HuH-7 (cell line): ENCODE measurements around the gene ILDR1.

Source experiments
- DNase-seq: peaks from one replicate; pipeline ENCODE4 v3.0.0; 2011; ENCODE audit warnings: low spot score

Gene ILDR1

DNA sequence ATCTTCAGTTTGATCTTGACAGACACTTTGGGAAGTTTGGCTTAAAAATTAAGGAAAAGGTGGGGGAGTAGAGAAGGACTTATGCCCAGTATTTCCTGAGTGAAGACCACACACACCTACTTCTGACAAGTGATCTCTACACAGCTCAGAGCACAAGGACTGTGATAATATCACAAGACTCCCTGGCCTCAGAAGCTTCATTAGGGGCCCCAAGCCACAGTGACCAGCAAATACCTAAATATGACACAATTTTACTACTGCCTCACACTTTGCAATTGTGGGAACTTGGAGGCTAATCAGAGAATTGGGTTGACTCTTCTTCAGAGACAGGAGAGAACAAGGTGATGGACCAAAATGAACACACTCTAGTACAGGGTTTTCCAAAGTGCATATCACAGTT, 2.6 kb downstream of the ILDR1 start:
- no peak for DNase-seq

DNA sequence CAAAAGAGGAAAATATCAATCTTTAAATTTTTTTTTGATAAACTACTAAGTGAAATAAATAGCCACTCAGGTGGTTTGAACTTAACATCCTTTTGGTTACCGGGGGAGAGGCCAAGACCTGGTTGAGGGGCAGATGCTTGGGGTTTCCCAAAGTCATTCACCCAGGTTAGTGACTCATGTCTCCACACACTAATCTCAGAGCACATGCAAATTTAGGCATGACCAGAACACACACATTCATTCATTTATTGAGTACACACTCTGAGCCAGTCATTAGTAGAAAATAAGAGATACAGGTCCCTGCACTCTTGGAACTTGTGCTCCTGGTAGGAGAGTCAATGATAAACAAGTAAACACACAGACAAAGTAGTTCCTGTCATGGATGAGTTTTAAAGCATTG, 7.3 kb downstream of the ILDR1 start:
- no peak for DNase-seq

DNA sequence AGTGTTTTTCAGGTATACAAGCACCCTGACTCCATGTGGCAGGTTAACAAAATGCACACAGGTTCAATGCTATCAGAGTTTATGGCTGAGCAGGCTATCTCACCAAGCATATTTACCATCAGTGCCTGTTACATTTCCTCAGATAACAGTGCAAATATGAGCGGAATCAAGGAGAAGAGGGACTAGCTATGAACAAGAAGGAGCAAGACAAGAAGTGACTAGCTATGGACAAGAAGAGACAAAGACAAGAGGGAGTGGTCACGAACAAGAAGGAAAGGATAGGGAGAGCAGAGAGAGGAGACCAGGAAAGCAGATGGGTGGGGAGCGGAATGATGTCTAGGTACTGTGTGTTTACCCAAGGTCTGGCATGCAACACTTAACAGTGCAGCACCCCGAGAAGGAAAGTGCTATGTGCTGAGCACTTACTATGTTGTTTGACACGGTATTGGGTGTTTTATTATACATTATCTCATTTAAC, 8.6 kb downstream of the ILDR1 start:
- peak; percentile 58 for DNase-seq

DNA sequence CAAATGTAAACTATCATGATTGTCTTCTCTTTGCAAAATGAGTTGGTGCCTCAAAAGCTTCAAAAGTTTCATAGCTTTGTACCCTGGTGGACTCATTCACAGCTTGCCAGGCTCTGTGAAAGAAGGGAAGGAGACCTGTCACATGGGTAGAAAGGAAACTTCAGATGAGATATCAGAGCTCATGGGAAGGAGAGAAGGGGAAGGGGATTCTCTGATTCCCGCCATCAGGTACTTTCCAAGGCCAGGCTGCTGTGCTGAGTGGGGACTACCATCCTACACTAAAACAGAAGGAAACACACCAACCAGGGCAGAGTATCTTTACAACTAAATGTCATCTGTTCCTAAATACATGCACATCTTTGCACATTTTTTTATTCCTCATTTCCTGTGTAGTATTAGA, 9.2 kb downstream of the ILDR1 start:
- DNase-seq: no peak

DNA sequence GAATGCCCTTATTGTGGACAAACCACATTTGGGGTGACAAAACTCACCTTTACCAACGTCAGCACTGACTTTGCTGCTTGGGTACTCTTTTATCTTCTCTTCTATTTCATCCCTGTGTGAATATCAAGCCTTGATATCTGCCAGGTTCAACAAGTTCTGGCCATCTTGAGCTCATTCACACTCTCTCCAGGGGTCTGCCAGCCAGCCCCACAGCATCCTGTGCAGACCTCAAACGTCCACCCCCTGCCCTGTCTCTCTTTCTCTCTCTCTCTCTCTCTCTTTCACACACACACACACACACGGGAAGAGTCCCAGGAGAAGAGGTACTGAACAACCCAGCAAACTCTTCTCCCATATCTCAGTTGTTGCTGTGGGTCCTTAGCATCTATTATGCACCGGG, 10.7 kb downstream of the ILDR1 start:
- DNase-seq: no peak

DNA sequence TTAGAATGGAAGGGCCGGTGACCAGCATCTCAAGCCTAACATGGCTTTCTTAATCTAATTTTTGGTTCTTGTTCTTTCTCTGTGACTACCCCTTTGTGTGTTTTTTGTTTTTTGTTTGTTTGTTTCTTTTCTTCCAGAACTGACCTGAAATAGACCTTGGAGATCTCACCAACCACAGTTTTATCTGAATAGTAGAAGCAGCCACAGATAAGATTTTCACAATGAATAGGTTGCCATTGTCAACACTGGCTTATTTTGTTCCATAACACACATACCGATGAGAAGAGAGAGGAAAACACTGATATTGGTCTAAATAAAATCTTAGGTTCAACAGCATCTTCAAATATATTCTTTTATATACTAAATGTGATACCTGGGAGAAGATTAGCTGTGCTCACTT, 11.5 kb downstream of the ILDR1 start:
- DNase-seq: no peak

DNA sequence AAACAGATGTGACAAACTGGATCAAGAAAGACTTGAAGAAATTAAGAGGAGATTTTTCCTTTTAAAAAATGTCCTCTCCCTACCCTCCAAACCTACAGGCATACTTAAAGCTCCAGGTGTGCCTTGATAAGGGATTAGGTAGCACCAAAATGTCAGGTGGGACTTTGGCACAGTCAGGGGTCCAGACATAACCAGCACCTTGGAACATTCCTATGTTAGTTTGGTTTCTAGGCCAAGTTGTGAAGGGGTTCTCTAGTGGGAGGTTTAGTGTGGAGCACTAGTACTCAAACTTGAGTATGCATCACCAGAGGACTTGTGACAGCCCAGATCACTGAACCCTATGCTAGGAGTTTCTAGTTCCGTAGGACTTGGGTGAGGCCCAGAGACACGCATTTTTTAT, 13.9 kb downstream of the ILDR1 start:
- no peak for DNase-seq

DNA sequence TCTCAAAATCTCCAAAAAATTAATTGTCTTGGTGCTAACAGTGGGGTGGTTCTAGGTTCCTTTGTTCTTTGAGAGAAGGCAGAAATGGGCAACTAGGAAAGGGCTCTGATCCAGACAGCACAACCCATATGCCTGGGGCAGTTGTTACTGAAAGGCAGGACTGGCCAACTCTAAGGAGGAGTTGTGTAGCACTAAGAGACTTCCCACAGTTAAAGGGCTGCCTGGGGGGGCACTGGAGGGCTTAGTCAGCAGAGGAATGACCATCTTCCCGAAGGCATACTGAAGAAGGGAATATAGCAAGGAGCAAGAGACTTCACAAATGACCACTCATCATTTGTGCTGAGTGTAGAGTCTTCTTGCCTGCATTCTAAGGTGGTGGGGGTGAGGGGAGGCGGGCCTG, 15.8 kb downstream of the ILDR1 start:
- DNase-seq: no peak

DNA sequence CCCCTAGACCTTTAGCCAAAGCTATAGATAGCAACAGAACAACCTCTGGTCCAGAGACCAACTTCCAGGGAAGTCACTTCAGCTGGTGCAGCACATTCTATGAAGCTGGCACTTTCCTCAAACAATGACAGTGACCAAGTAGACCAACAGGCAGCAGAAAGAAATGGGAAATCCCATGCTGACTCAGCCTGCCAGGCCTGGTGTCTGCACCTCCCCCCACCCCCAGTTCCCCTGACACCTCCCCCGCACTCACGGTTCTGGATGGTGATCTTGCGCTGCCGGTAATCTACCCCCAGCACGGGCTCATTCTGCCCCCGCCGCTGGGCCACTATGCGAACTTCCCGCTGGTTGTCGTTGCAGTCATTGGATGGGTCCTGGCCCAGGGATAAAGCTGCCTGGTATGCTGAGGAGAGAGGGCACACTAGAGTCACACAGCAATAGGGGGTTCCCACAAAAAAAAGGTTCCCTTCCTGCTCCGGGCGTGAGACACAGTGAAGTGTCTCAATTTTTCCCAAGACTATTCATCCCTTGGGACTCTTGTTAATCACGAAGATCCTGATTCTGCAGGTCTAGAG, 17.0 kb downstream of the ILDR1 start:
- DNase-seq: no peak

DNA sequence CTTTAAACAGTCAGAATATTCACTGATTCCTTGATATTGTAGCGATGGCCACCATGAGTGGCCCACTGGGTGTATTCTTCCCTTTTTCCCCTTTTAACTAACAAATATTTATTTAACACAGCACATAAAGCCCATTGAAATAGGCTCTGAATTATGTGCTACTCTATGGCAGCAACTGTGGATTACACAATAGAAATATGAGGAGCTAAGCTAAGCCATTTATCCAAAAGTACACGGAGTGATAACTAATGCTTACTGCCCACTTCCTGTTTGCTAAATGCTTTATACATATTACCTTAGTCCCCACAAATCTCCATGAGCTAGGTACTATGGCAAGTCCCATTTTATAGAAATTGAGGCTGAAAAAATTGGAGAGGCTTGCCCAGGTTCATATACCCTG, 17.9 kb downstream of the ILDR1 start:
- DNase-seq: no peak

DNA sequence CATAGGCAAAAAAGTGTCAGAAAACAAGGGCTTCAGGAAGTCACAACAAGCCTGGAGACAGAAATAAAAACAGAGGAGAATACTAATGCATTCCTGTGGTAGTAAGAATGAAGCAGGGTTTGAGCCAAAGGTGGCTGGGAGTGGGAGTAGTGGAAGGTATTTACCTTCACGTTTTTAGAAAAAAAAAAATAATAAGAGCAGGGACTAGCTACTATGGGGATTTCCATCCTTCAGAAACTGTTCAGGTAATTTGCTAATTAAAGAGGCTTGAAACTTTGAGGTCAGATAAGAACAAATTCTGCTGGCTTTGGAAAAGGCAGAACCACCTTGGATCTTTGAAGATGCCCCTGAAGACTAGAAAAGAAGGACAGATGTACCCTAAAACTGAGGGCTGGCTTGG, 18.4 kb downstream of the ILDR1 start:
- DNase-seq: no peak

DNA sequence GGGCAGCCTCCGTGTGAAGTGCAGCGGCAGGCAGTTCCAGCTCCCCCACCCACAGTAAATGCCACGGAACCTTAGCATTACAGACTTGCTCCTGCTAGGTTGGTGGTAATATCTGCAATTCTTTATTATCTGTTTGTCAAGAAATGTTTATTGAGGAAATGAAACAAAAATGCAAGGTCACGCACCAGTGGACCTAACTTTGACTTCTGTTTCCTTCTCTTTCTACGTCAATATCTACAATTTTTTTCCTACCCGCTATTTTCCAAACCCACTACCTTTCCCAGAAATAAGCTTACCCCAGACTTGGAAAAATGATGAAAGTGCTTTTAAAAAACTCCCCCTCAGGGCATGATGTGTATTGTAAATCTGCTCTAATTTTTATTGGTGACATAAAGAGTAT, 18.9 kb downstream of the ILDR1 start:
- no peak for DNase-seq

DNA sequence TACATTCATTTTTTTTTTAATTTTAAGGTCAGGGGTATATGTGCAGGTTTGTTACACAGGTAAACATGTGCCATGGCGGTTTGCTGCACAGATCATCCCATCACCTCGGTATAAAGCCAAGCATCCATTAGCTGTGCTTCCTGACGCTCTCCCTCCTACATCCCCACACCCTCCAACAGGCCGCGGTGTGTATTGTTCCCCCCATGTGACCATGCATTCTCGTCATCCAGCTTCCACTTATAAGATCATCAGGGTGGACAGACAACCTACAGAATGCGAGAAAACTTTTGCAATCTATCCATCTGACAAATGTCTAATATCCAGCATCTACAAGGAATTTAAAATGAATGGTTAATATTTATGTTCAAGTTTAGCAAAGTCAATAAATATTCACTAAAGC, 19.4 kb downstream of the ILDR1 start:
- DNase-seq: no peak

DNA sequence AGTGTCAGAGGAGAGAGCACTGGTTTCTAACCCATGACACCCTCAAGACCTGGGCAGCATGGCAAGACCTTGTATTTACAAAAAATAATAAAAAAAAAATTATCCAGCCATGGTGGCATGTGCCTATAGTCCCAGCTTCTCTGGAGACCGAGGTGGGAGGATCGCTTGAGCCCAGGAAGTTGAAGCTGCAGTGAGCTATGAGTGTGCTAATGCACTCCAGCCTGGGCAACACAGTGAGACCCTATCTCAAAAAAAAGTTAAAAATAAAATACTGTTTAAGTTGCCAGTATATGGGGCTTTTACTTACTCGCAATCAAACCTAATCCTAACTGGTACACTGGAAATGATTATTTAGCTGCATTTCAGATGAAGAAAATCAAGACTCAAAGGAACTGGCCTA, 20.2 kb downstream of the ILDR1 start:
- DNase-seq: no peak

DNA sequence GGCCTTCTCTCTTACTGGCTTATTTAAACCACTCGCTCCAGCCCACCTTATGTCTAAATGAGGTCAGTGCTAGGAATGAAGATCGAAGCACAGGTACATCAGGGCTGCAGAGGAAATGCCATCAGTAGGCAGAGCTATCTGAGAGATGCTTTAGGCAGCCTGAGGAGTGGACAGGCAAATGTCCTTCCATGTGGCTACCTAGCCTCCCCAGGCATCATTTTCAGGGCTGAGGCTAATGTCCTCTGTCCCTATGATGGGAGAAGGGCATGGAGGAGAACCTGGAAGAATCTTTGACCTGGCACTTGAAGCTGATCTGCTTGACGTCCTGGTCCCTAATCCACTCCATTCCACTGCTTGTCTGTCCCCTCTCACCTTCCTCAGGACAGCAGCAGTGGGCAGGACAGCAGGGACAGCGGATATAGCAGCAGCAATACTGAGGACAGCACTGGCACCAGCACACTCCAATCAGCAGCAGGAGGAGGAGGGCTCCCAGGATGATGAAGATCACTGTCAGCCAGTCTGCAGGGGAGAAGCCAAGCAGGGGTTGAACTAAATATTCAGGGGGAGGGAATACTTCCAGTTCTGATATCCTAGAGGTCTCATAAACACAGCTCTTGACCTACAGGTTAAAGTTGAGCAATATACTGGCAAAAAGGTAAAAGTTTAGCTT, 21.0 kb downstream of the ILDR1 start:
- DNase-seq: peak; percentile 87

DNA sequence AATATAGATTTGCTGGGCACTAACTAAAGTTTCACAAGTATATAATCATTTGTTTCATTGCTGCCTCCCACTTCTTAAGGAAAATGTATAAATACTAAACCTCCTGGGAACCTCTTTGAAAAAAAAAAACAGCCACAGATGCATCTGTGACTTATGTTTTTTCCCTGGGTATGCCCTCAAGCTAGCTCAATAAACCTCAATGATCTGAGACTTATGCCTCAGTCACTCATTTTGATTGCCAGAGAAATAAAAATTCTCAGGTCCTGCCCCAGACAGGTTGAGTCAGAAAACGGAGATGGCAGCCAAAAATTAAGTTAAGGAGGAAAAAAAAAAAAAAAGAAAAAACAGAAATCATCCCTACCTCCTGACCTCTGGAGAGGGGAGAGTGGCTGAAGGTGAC, 22.1 kb downstream of the ILDR1 start:
- no peak for DNase-seq

DNA sequence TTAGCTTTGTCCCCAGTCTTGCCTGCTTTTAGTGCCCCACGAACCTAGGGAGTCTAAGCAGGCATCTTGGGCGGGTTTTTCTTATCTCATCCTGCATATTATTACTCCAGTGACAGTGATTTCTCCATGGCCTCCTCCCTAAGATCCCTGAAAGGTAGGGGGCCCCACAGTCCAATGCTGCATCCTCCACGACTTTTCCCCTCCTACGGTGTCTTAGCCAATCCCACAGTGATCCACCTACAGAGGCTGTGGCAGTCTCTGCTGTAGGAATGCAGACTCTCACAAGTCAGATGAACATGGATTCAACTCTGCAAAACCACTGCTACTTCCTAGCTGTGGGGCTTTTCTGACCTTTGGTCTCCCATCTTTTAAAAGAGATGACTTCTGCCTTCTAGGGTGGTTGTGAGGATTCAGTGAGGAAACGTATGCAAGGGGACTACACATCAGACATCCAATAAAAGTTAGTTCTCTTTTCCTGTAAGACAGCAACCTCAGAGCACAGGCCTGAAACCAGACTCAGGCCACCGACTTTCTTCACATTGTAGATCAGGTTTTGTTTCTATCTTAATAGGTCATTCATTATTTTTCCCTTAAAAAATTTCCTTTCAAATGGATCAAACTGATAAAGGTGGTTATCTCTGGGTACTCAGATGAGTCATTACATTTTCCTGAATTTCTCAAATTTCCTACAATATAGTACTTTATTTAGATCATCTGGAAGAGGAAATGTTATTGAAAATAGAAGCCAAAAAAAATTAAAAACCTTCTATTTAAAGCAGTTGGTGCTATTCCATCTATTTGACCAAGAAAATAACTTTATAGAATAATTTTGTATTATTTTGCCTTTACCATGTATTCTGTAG, 23.2 kb downstream of the ILDR1 start:
- DNase-seq: no peak

DNA sequence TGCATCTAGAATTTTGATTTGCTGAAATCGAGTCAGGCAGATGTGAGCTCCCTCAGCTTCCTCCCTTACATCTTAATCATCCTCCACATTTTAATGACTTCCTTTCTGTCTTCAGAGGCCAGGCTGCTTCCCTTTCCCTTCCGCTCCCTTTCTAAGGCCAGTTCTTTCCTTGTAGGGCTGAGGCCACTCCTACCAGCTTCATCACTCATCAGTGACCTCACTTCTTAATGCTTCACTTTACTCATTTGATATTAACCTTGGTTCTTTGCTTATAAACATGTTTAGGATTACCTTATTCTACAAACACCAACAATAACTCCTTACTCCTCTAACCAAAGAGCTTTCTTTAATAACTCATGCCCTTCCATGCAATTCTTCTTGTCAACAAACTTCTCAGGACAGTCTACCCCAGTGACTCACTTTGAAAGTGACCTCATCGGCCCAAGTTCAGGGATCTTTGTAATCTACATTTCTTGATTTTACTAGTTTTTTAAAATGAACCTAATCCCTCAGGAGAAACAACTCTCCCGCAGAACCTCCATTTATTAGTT, 23.9 kb downstream of the ILDR1 start:
- no peak for DNase-seq

DNA sequence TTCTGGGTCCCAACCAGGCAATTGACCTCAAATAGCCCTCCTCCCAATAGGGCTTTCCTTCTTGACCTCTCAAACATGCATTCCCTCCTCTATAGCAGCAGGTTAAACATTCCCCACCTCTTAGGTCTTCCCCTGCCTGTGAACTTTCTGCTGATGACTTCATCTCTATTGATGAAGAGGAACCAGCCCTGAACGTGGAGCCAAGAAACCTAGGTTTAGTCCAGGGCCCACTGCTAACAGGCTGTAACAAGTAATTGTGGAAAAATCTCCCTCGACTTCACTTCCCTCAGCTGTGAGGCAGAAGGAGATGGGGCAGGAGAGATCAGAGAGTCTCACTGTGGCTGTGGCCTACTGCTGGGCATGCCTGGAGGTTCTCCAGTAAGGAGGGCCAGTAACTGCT, 24.7 kb downstream of the ILDR1 start:
- DNase-seq: no peak

DNA sequence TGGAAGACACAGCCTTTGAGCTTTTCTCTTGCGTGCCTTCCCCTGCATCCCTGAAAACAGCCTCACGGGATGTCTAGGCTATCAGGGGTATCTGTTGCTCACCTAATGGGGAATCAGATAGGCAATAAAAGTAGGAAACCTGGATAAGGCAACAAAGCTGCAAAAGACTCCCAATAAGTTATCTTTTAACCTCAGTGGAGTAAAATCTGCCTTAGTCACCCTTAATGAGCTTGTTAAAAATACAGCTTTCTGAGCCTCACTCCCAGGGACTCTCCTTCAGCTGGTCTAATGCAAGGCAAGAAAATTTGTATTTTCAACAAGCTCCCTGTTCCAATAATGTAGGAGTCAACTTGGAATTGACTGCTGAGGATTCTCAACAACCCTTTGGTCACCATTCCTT, 25.6 kb downstream of the ILDR1 start:
- no peak for DNase-seq

DNA sequence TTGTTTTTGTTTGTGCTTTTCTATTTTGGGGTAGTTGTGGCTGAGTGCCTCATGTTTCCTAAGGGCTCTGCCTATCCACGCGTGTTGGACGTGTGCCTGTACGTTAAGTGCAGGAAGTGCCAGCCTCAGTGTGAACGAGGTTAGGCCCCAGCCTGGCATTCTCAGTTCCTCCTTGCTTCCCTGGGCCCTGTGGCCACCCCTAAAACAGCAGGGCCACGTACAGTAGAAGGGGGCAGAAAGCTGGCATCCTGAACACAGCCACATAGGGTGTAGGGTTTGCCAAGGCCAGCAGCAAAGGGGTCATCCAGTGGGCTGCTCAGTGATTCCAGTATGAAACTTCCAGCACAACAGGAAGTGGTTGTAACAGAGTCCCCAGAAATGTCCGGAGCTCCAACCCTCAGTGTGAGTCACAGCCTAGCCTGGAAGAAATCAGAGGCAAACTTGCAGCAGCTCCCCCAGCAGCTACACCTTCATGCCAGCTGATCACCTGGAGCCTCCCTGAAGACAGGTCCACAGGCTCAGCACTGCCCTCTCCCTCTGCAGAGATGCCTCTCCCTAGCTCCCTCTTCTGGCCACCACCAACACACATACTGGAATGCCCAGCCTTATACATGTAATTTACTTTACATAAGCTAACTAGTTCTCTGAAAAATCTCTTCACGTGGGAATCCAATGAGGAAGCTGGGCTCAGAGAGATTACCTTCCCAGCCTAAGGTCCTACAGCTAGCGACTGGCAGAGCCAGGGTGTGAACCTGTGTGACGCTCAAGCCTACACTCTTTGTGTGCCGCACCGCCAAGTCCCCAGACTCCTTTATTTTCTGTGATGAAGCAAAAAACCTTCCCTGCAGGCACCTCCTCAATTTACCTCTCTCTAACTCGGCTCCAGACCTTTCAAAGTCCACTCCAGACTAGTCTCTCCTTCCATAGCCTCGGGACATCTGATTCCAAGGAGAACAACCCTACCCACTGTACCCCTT, 26.6 kb downstream of the ILDR1 start:
- peak; percentile 83 for DNase-seq

DNA sequence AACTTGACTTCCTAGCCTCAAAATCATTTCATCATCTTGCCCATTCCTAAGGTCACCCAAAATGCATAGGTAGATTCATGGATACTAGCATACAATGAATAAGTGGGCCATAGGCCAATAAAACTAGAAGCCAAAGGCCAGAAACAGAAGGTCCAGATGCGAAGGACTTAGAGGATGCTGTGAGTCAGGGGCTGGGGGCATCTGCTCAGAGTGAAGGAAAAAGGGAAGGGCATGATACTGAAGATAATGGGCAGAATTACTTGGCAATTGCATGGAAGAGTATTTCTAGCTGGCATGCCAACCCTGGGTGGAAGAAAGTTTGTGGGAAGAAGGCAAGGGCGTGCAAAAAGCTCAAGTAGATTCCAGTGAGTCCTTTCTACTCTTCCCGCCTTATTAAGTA, 27.5 kb downstream of the ILDR1 start:
- DNase-seq: no peak
